B cell (primary cell): ENCODE results near the gene NCKAP1. TPM values are rescaled to one million over a fixed set of nuclear protein-coding genes. Genes with fewer than 3 reads are reported as not detected.

Source experiments
- ATAC-seq: fragments of 200-7000 bp; cut with Tn5 transposase; one replicate; pipeline ENCODE4 v1.10.0; 2021; ENCODE audit warnings: low read depth, mild to moderate bottlenecking, moderate number of reproducible peaks, moderate library complexity
- CTCF ChIA-PET: fragments of 350-600 bp; sonication (Branson Sonifier 250); formaldehyde crosslinking; loops from one replicate; lab custom pipeline; 2021; ENCODE audit warnings: antibody characterized with exemption, inconsistent platforms; lab: Charles Lee
- POLR2A ChIA-PET: fragments of 350-600 bp; sonication (Branson Sonifier 250); formaldehyde crosslinking; loops from one replicate; lab custom pipeline; 2021; ENCODE audit warnings: antibody characterized with exemption; lab: Charles Lee
- DNase-seq: peaks from one replicate; pipeline ENCODE4 v3.0.0; 2013
- H2AFZ ChIP-seq: 2 replicates; pipeline ENCODE4 v1.6.1; 2012; ENCODE audit warnings: mild to moderate bottlenecking, low read depth, low read length; ENCODE audit not compliant: insufficient read depth, poor library complexity, severe bottlenecking
- H3K27ac ChIP-seq, 2 donors: 1 replicate in 1 of 2; 2 replicates in 1 of 2; pipeline ENCODE4 v1.5.1; 2012 to 2013; ENCODE audit warnings: low read length in 2 of 2, mild to moderate bottlenecking in 2 of 2, moderate library complexity in 1 of 2
- H3K27me3 ChIP-seq, 4 experiments: fragments of 200-600 bp in 1 of 4; sonication (generic) in 1 of 4; replicated peaks in 1 of 4; 1 replicate in 2 of 4; 2 replicates in 2 of 4; pipeline versions ENCODE4 v1.6.1 to v1.7.0; 2013 to 2016; ENCODE audit warnings: low read length in 3 of 4, mild to moderate bottlenecking in 2 of 4, mixed read lengths in 1 of 4, moderate library complexity in 1 of 4; ENCODE audit not compliant: insufficient read depth in 4 of 4, control insufficient read depth in 3 of 4; ENCODE audit errors: control extremely low read depth in 1 of 4
- H3K36me3 ChIP-seq, 2 experiments: replicated peaks in 1 of 2; 1 replicate in 1 of 2; 2 replicates in 1 of 2; pipeline versions ENCODE4 v1.6.1 to v1.7.1; 2013; ENCODE audit warnings: low read length in 1 of 2; ENCODE audit not compliant: insufficient read depth in 2 of 2, control insufficient read depth in 1 of 2; ENCODE audit errors: control extremely low read depth in 1 of 2, extremely low read depth in 1 of 2
- H3K4me1 ChIP-seq, 2 donors: fragments of 200-600 bp in 1 of 2; sonication (generic) in 1 of 2; 1 replicate in 1 of 2; 2 replicates in 1 of 2; pipeline versions ENCODE4 v1.5.1 to v1.6.1; 2013 to 2017; ENCODE audit warnings: low read length in 2 of 2; ENCODE audit not compliant: control insufficient read depth in 2 of 2, insufficient read depth in 2 of 2
- H3K4me2 ChIP-seq: replicated peaks from 2 replicates; pipeline ENCODE3; 2012; ENCODE audit warnings: mild to moderate bottlenecking, low read depth, low read length; ENCODE audit not compliant: poor library complexity, severe bottlenecking
- H3K4me3 ChIP-seq, 5 experiments: fragments of 200-600 bp in 1 of 5; sonication (generic) in 1 of 5; 1 replicate in 3 of 5; 2 replicates in 2 of 5; pipeline versions ENCODE4 v1.5.1 to v1.7.0; 2011 to 2016; ENCODE audit warnings: low read length in 4 of 5, mild to moderate bottlenecking in 4 of 5, low read depth in 2 of 5, control low read depth in 1 of 5, moderate library complexity in 1 of 5; ENCODE audit not compliant: insufficient read depth in 1 of 5; ENCODE audit errors: control extremely low read depth in 1 of 5, extremely low read depth in 1 of 5
- H3K79me2 ChIP-seq: fragments of 200-600 bp; sonication (generic); one replicate; pipeline ENCODE4 v1.6.0; 2016; ENCODE audit warnings: low read length; ENCODE audit not compliant: control insufficient read depth, insufficient read depth
- H3K9ac ChIP-seq: fragments of 200-600 bp; sonication (generic); 2 replicates; pipeline ENCODE4 v1.6.1; 2017; ENCODE audit warnings: mild to moderate bottlenecking, low read length, moderate library complexity
- H3K9me3 ChIP-seq, 3 donors: one replicate each; pipeline versions ENCODE4 v1.6.1 to v1.7.1; 2013; ENCODE audit warnings: low read length in 2 of 3; ENCODE audit not compliant: control insufficient read depth in 2 of 3, insufficient read depth in 1 of 3; ENCODE audit errors: control extremely low read depth in 1 of 3
- H4K20me1 ChIP-seq: 2 replicates; pipeline ENCODE4 v1.6.0; 2012; ENCODE audit warnings: mild to moderate bottlenecking, low read length; ENCODE audit not compliant: insufficient read depth, control insufficient read depth, poor library complexity, severe bottlenecking
- H3K27ac Mint-ChIP-seq: one replicate; pipeline ENCODE4 v1.8.0; 2021; ENCODE audit warnings: mixed read lengths
- H3K27me3 Mint-ChIP-seq: one replicate; pipeline ENCODE4 v1.8.0; 2021; ENCODE audit warnings: mixed read lengths
- H3K4me1 Mint-ChIP-seq: one replicate; pipeline ENCODE4 v1.8.0; 2021; ENCODE audit warnings: mixed read lengths
- H3K4me3 Mint-ChIP-seq: one replicate; pipeline ENCODE4 v1.8.0; 2021; ENCODE audit warnings: mixed read lengths
- H3K9me3 Mint-ChIP-seq: one replicate; pipeline ENCODE4 v1.8.0; 2022; ENCODE audit warnings: mixed read lengths; ENCODE audit not compliant: insufficient read depth
- CTCF ChIP-seq: fragments of 200-600 bp; IDR thresholded peaks from one replicate; pipeline ENCODE4 v1.8.0; 2022; ENCODE audit warnings: antibody characterized with exemption, mild to moderate bottlenecking
- EZH2 ChIP-seq: IDR thresholded peaks from 2 replicates; pipeline ENCODE4 v1.6.1; 2012; ENCODE audit warnings: borderline replicate concordance, low read depth, mild to moderate bottlenecking, moderate library complexity, low read length; ENCODE audit not compliant: insufficient read depth, poor library complexity, severe bottlenecking
- WGBS: methylation state at CpG from one replicate; pipeline ENCODE4 v1.1.5; 2013; ENCODE audit warnings: missing lambda C conversion rate; ENCODE audit not compliant: insufficient coverage; 5-methylcytosine and 5-hydroxymethylcytosine counted together
- intact Hi-C: fragments of 100-400 bp; cut with micrococcal nuclease; formaldehyde crosslinking; loops from one replicate; pipeline ENCODE4 v1.10.0; 2022
- polyA plus RNA-seq: library from polyadenylated mRNA; depleted of rRNA; stranded (reverse); fragments of >200 nt; gene quantifications from 2 replicates; pipeline ENCODE4 v1.2.3, GENCODE V29; 2012
- total RNA-seq, 2 donors: library from RNA; stranded (reverse); fragments of 120-200 nt in 1 of 2; gene quantifications; 1 replicate in 1 of 2; 2 replicates in 1 of 2; pipeline versions ENCODE4 v1.2.3 to v1.2.4, GENCODE V29; 2013 to 2022

The NCKAP1 gene
- total and polyA plus RNA-seq, 2 donors (not counting 1 experiment from before 2014, with no cell fraction given), result 0.05 TPM; not detected in 1

- peaks cover 15 to 68% (median 55%) of the 10 kb centered on the region in 4 experiments for H3K27me3 ChIP-seq
- TF ChIP-seq CTCF (no peak), EZH2 (no peak)
- no peaks in the 10 kb centered on the region for H3K36me3 ChIP-seq
- no CpG with 5 or more reads among the region's 2 CpGs for WGBS
- no peak overlapping the region for H3K9ac ChIP-seq
- no peak for DNase-seq
- no peak for ATAC-seq
- H3K79me2 ChIP-seq, result no peaks in the 10 kb centered on the region
- peaks cover 22 to 43% of the 10 kb centered on the region in 2 donors for H3K4me1 ChIP-seq
- H3K4me3 ChIP-seq, result no peak overlapping the region
- H3K9me3 Mint-ChIP-seq, result no peaks in the 10 kb centered on the region
- POLR2A ChIA-PET, result interaction anchor here (0.6 kb wide), 1 partner anchor 84 kb away, joined by 3 read pairs; no protein-coding TSS in a partner anchor
- CTCF ChIA-PET, result no interaction called here
- H3K27ac ChIP-seq, result no peak overlapping the region
- H3K4me1 Mint-ChIP-seq, result peaks cover 27% of the 10 kb centered on the region
- H3K4me3 Mint-ChIP-seq, result no peak overlapping the region
- H4K20me1 ChIP-seq, result no peaks in the 10 kb centered on the region
- intact Hi-C loops, result loop anchor here (5.0 kb wide), 2 partner anchors 87 to 368 kb away; partner anchors contain the start of gene NUP35
- H3K4me2 ChIP-seq, result no peak overlapping the region
- peaks cover 52% of the 10 kb centered on the region for H3K27me3 Mint-ChIP-seq
- no peak overlapping the region for H3K27ac Mint-ChIP-seq
- H3K9me3 ChIP-seq, result peaks cover 3 to 12% (median 6%) of the 10 kb centered on the region in 3 donors
- H2AFZ ChIP-seq, result no peak overlapping the region
These were observed 2.8 kb downstream of the NCKAP1 start for GRCh38 chr2:183035298-183035953.

- no peak overlapping the region for H3K4me3 Mint-ChIP-seq
- no peak for DNase-seq
- ChIA-PET POLR2A (no interaction called here), CTCF (no interaction called here)
- H3K4me3 ChIP-seq, result no peak overlapping the region
- H3K4me1 ChIP-seq, result peaks cover 22 to 39% of the 10 kb centered on the region in 2 donors
- no peaks in the 10 kb centered on the region for H3K79me2 ChIP-seq
- H3K27me3 Mint-ChIP-seq, result peaks cover 52% of the 10 kb centered on the region
- H3K27me3 ChIP-seq, result peaks cover 15 to 62% (median 55%) of the 10 kb centered on the region in 4 experiments
- ATAC-seq, result no peak
- no peak overlapping the region for H2AFZ ChIP-seq
- no peaks in the 10 kb centered on the region for H3K36me3 ChIP-seq
- H3K4me2 ChIP-seq, result no peak overlapping the region
- H3K9me3 ChIP-seq, result peaks cover 3 to 12% (median 6%) of the 10 kb centered on the region in 3 donors
- intact Hi-C loops, result loop anchor here (5.0 kb wide), 2 partner anchors 87 to 368 kb away; partner anchors contain the start of gene NUP35
- H3K27ac ChIP-seq, result no peak overlapping the region
- no CpG with 5 or more reads among the region's 1 CpG for WGBS
- H3K9me3 Mint-ChIP-seq, result no peaks in the 10 kb centered on the region
- no peak overlapping the region for H3K9ac ChIP-seq
- TF ChIP-seq EZH2, result no peak
- no peak for TF ChIP-seq CTCF
- H4K20me1 ChIP-seq, result no peaks in the 10 kb centered on the region
- H3K4me1 Mint-ChIP-seq, result peaks cover 27% of the 10 kb centered on the region
- H3K27ac Mint-ChIP-seq, result no peak overlapping the region
These were observed 3.5 kb downstream of the NCKAP1 start for GRCh38 chr2:183034806-183035205.
